GM21825 (cell line): ENCODE results near the gene PARD3.

Source experiments
- ATAC-seq: cut with Tn5 transposase; IDR thresholded peaks from one replicate; pipeline ENCODE4 v1.9.1; 2021; ENCODE audit warnings: mild to moderate bottlenecking, moderate library complexity; ENCODE audit not compliant: unreplicated experiment

The PARD3 gene

GRCh38 chr10:34155812-34156211 lies 659.3 kb downstream of the PARD3 start:
- ATAC-seq, result no peak

- ATAC-seq, result no peak
Measured at GRCh38 chr10:34154383-34154900, 660.7 kb downstream of the PARD3 start.

GRCh38 chr10:34153663-34154382 lies 661.3 kb downstream of the PARD3 start:
- no peak for ATAC-seq

GRCh38 chr10:34152434-34152833 lies 662.7 kb downstream of the PARD3 start:
- ATAC-seq, result no peak

GRCh38 chr10:34151931-34152330 lies 663.2 kb downstream of the PARD3 start:
- no peak for ATAC-seq

GRCh38 chr10:34151481-34151880 lies 663.6 kb downstream of the PARD3 start:
- ATAC-seq, result no peak

- no peak for ATAC-seq
Measured at GRCh38 chr10:34150103-34150502, 665.0 kb downstream of the PARD3 start.

- no peak for ATAC-seq
Measured at GRCh38 chr10:34148305-34148657, 666.8 kb downstream of the PARD3 start.

- ATAC-seq, result no peak
Measured at GRCh38 chr10:34147641-34148304, 667.3 kb downstream of the PARD3 start.

- ATAC-seq, result no peak
Measured at GRCh38 chr10:34145715-34146114, 669.4 kb downstream of the PARD3 start.

GRCh38 chr10:34143466-34143865 lies 671.6 kb downstream of the PARD3 start:
- ATAC-seq, result no peak

- no peak for ATAC-seq
Measured at GRCh38 chr10:34141032-34141680, 673.9 kb downstream of the PARD3 start.

- no peak for ATAC-seq
Measured at GRCh38 chr10:34139559-34139958, 675.5 kb downstream of the PARD3 start.

- no peak for ATAC-seq
Measured at GRCh38 chr10:34137955-34138354, 677.1 kb downstream of the PARD3 start.

- no peak for ATAC-seq
Measured at GRCh38 chr10:34137201-34137600, 677.9 kb downstream of the PARD3 start.

GRCh38 chr10:34135515-34135914 lies 679.6 kb downstream of the PARD3 start:
- ATAC-seq, result no peak

GRCh38 chr10:34134602-34135001 lies 680.5 kb downstream of the PARD3 start:
- no peak for ATAC-seq

- ATAC-seq, result no peak
Measured at GRCh38 chr10:34133406-34133805, 681.7 kb downstream of the PARD3 start.

- ATAC-seq, result no peak
Measured at GRCh38 chr10:34131152-34131551, 683.9 kb downstream of the PARD3 start.

- no peak for ATAC-seq
Measured at GRCh38 chr10:34127676-34128075, 687.4 kb downstream of the PARD3 start.

- ATAC-seq, result no peak
Measured at GRCh38 chr10:34126371-34127151, 688.5 kb downstream of the PARD3 start.
